A673 (cell line): Measurements from ENCODE around the gene C8A. TPM values are rescaled to one million over a fixed set of nuclear protein-coding genes. Genes with fewer than 3 reads are reported as not detected.

Experiments used
- BruUV-seq: library from RNA; stranded (reverse); fragments of 400-500 nt; replicated peaks from 2 replicates; lab custom pipeline; 2021; lab: Mats Ljungman, UMichigan
- CTCF ChIA-PET: fragments of 300-600 bp; sonication (Branson Sonifier 250); formaldehyde crosslinking; loops from one replicate; lab custom pipeline; 2022; ENCODE audit warnings: antibody characterized with exemption; lab: Charles Lee
- POLR2A ChIA-PET: fragments of 300-600 bp; sonication (Branson Sonifier 250); formaldehyde crosslinking; loops from one replicate; lab custom pipeline; 2022; ENCODE audit warnings: antibody characterized with exemption; ENCODE audit not compliant: low non-redundant PET; lab: Charles Lee
- DNase-seq: peaks from one replicate; pipeline ENCODE4 v3.0.0-alpha.2; 2015; ENCODE audit warnings: low spot score
- H3K27ac ChIP-seq: fragments of 200-600 bp; sonication (generic); 2 replicates; pipeline ENCODE4 v1.5.1; 2016; ENCODE audit warnings: mixed run types, low read depth, mild to moderate bottlenecking, mixed read lengths, antibody characterized with exemption, low read length; ENCODE audit not compliant: poor library complexity, severe bottlenecking
- H3K27me3 ChIP-seq: fragments of 200-600 bp; sonication (generic); replicated peaks from 2 replicates; pipeline ENCODE4 v1.6.1; 2017; ENCODE audit warnings: mixed run types, low read depth, mild to moderate bottlenecking, mixed read lengths, antibody characterized with exemption, low read length; ENCODE audit not compliant: insufficient read depth, poor library complexity
- H3K36me3 ChIP-seq: fragments of 200-600 bp; sonication (generic); 2 replicates; pipeline ENCODE4 v1.6.1; 2016; ENCODE audit warnings: mixed run types, mild to moderate bottlenecking, mixed read lengths, antibody characterized with exemption, low read length; ENCODE audit not compliant: insufficient read depth, poor library complexity, severe bottlenecking
- H3K4me1 ChIP-seq: fragments of 200-600 bp; sonication (generic); 2 replicates; pipeline ENCODE4 v1.6.1; 2017; ENCODE audit warnings: mixed run types, mild to moderate bottlenecking, mixed read lengths, antibody characterized with exemption, low read length; ENCODE audit not compliant: insufficient read depth, poor library complexity, severe bottlenecking
- H3K4me3 ChIP-seq: fragments of 200-600 bp; sonication (generic); 2 replicates; pipeline ENCODE4 v1.5.1; 2016; ENCODE audit warnings: low read depth, mixed run types, mild to moderate bottlenecking, mixed read lengths, low read length; ENCODE audit not compliant: poor library complexity, severe bottlenecking
- H3K9me3 ChIP-seq: fragments of 200-600 bp; sonication (generic); 2 replicates; pipeline ENCODE4 v1.6.1; 2016; ENCODE audit warnings: mixed run types, low read depth, mild to moderate bottlenecking, mixed read lengths, antibody characterized with exemption, low read length; ENCODE audit not compliant: poor library complexity, severe bottlenecking
- EZH2 ChIP-seq: fragments of 200-600 bp; sonication (generic); IDR thresholded peaks from 2 replicates; pipeline ENCODE4 v1.6.1; 2017; ENCODE audit warnings: borderline replicate concordance, low read depth, mild to moderate bottlenecking, mixed read lengths, antibody characterized with exemption, low read length; ENCODE audit not compliant: poor library complexity, severe bottlenecking
- intact Hi-C: fragments of 100-400 bp; cut with micrococcal nuclease; formaldehyde crosslinking; loops from one replicate; pipeline ENCODE4 v1.10.0; 2022; ENCODE audit not compliant: unreplicated experiment
- total RNA-seq: library from RNA; stranded (reverse); gene quantifications from 2 replicates; pipeline ENCODE4 v1.2.3, GENCODE V29; 2021
- TF ChIP-seq, protein P1 (sequence below): fragments of 300-800, 200-600 bp; sonication (generic); conservative IDR thresholded peaks from 2 replicates; pipeline ENCODE4 v1.5.1; 2017; ENCODE audit warnings: low read depth, mild to moderate bottlenecking, antibody characterized with exemption, low read length, moderate library complexity, mixed read lengths

Gene C8A
- total RNA-seq, 1 experiment from 2014 or later: not detected

GRCh38 chr1:56948403-56949023, 93.9 kb downstream of the C8A start:
- no peaks in the 10 kb centered on the region for H3K36me3 ChIP-seq
- no peak for DNase-seq
- BruUV-seq: no TSS peak
- no peaks in the 10 kb centered on the region for H3K4me1 ChIP-seq
- TF ChIP-seq EZH2: no peak
- TF ChIP-seq, protein P1, sequence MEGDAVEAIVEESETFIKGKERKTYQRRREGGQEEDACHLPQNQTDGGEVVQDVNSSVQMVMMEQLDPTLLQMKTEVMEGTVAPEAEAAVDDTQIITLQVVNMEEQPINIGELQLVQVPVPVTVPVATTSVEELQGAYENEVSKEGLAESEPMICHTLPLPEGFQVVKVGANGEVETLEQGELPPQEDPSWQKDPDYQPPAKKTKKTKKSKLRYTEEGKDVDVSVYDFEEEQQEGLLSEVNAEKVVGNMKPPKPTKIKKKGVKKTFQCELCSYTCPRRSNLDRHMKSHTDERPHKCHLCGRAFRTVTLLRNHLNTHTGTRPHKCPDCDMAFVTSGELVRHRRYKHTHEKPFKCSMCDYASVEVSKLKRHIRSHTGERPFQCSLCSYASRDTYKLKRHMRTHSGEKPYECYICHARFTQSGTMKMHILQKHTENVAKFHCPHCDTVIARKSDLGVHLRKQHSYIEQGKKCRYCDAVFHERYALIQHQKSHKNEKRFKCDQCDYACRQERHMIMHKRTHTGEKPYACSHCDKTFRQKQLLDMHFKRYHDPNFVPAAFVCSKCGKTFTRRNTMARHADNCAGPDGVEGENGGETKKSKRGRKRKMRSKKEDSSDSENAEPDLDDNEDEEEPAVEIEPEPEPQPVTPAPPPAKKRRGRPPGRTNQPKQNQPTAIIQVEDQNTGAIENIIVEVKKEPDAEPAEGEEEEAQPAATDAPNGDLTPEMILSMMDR: no peak
- ChIA-PET POLR2A (interaction anchor here (0.5 kb wide), 1 partner anchor 457 kb away, joined by 3 read pairs; no protein-coding TSS in a partner anchor), CTCF (no interaction called here)
- H3K4me3 ChIP-seq: no peak overlapping the region
- H3K9me3 ChIP-seq: no peaks in the 10 kb centered on the region
- H3K27ac ChIP-seq: no peak overlapping the region
- intact Hi-C loops: no loop called here
- H3K27me3 ChIP-seq: no peaks in the 10 kb centered on the region

GRCh38 chr1:56952501-56952900, 97.9 kb downstream of the C8A start:
- Histone ChIP-seq H3K4me3 (no peak overlapping the region), H3K9me3 (no peaks in the 10 kb centered on the region), H3K27ac (no peak overlapping the region), H3K27me3 (no peaks in the 10 kb centered on the region), H3K4me1 (no peaks in the 10 kb centered on the region), H3K36me3 (no peaks in the 10 kb centered on the region)
- no peak for DNase-seq
- TF ChIP-seq, protein P1: no peak
- TF ChIP-seq EZH2: no peak
- BruUV-seq: no TSS peak
- ChIA-PET POLR2A (no interaction called here), CTCF (no interaction called here)
- intact Hi-C loops: no loop called here

DNA sequence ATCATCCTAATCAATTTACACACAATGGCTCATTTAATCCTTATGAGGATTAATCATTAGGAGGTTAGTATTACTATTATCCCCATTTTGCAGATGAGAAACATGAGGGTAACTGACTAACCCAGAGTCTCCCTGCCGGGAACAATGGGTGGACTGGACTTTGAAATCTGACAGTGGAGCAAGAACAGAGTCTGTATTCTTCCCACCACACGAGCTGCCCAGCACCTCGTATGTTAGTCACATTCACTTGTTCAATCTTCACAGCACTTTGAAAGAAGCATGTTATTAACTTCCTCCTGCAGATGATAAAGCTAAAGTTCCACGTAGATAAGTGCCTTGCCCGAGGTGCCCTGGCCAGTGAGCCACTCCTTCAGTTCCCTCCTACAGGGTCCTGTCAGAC, 98.8 kb downstream of the C8A start:
- no TSS peak for BruUV-seq
- ChIA-PET CTCF (no interaction called here), POLR2A (no interaction called here)
- Histone ChIP-seq H3K9me3 (no peaks in the 10 kb centered on the region), H3K36me3 (no peaks in the 10 kb centered on the region), H3K4me1 (no peaks in the 10 kb centered on the region), H3K4me3 (no peak overlapping the region), H3K27ac (no peak overlapping the region), H3K27me3 (no peaks in the 10 kb centered on the region)
- TF ChIP-seq, protein P1: no peak
- TF ChIP-seq EZH2: no peak
- DNase-seq: no peak
- intact Hi-C loops: no loop called here
